ENCODE measurements around the gene FTO.

FTO gene

DNA sequence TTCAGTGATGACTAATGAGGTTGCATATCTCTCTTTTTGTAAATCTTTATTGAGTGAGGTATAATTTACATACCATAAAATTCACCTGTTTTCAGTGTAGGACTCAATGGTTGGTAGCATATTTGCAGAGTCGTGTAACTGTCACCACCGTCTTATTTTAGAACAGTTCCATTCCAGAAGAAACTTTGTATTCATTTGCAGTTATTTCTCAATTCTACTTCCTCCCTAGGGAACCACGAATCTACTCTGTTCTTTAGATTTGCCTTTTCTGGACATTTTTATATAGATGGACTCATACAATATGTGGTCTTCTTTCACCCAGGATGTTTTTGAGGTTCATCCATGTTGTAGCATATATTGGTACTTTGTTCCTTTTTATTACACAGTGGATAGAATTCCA lies 3.7 kb downstream of the FTO start:
- peaks cover 8 to 10% of the 10 kb centered on the region in 2 donors for H3K4me1 ChIP-seq (ENCODE audit: control insufficient read depth in 2 of 2, insufficient read depth in 2 of 2, low read length in 2 of 2)
- H3K27me3 ChIP-seq (ENCODE audit: control insufficient read depth in 2 of 2, insufficient read depth in 2 of 2, low read length in 2 of 2), result no peaks in the 10 kb centered on the region
- H3K9ac ChIP-seq (ENCODE audit: low read depth in 1 of 2, low read length in 2 of 2), result no peak overlapping the region
- H3K36me3 ChIP-seq (ENCODE audit: control insufficient read depth in 2 of 2, insufficient read depth in 2 of 2, low read length in 2 of 2), result no peaks in the 10 kb centered on the region
- no peaks in the 10 kb centered on the region for H3K9me3 ChIP-seq (ENCODE audit: control insufficient read depth in 2 of 2, low read length in 2 of 2)
- H3K4me3 ChIP-seq (ENCODE audit: low read length in 2 of 2), result no peak overlapping the region
- H3K27ac ChIP-seq (ENCODE audit: low read depth in 2 of 2, low read length in 2 of 2), result no peak overlapping the region

DNA sequence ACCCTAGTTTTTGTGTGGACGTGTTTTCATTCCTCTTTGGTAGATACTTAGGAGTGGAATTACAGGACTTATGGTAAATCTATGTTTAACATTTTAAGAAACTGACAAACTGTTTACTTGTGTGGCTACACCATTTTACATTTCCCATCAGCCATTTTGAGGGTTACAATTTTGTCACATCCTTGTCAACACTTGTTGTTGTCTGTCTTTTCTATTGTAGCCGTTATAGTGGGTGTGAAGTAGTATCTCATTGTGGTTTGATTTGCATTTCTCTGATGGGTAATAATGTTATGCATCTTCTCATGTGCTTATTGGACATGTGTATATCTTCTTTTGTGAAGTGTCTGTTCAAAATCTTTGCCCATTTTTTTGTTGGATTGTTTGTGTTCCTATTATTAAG lies 4.5 kb downstream of the FTO start:
- Histone ChIP-seq H3K9me3 (ENCODE audit: control insufficient read depth in 2 of 2, low read length in 2 of 2) (no peaks in the 10 kb centered on the region), H3K27me3 (ENCODE audit: control insufficient read depth in 2 of 2, insufficient read depth in 2 of 2, low read length in 2 of 2) (no peaks in the 10 kb centered on the region), H3K9ac (ENCODE audit: low read depth in 1 of 2, low read length in 2 of 2) (no peak overlapping the region), H3K4me3 (ENCODE audit: low read length in 2 of 2) (no peak overlapping the region), H3K27ac (ENCODE audit: low read depth in 2 of 2, low read length in 2 of 2) (no peak overlapping the region), H3K36me3 (ENCODE audit: control insufficient read depth in 2 of 2, insufficient read depth in 2 of 2, low read length in 2 of 2) (no peaks in the 10 kb centered on the region), H3K4me1 (ENCODE audit: control insufficient read depth in 2 of 2, insufficient read depth in 2 of 2, low read length in 2 of 2) (peaks cover 8 to 10% of the 10 kb centered on the region in 2 donors)

DNA sequence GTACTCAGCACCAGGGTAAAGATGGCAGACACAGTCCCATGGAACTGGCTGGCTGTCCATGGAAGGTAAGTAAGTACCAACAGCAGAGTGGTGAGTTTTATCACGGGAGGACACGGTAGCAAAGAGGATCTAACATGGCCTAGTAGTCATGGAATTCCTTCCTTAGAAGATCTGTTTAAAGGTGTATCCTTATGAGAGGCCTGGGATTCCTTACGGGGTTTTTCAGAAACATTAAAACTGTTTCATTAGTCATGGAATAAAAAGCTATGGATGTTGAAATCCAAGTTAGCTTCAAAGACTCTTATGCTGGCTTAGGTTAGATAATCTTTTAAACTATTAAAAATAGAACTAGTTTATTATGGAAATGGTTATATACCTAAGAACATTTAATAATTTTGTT lies 7.4 kb downstream of the FTO start:
- Histone ChIP-seq H3K9ac (ENCODE audit: low read depth in 1 of 2, low read length in 2 of 2) (no peak overlapping the region), H3K36me3 (ENCODE audit: control insufficient read depth in 2 of 2, insufficient read depth in 2 of 2, low read length in 2 of 2) (no peaks in the 10 kb centered on the region), H3K27me3 (ENCODE audit: control insufficient read depth in 2 of 2, insufficient read depth in 2 of 2, low read length in 2 of 2) (no peaks in the 10 kb centered on the region), H3K9me3 (ENCODE audit: control insufficient read depth in 2 of 2, low read length in 2 of 2) (no peaks in the 10 kb centered on the region), H3K4me1 (ENCODE audit: control insufficient read depth in 2 of 2, insufficient read depth in 2 of 2, low read length in 2 of 2) (peaks cover 0 to 6% of the 10 kb centered on the region in 2 donors), H3K4me3 (ENCODE audit: low read length in 2 of 2) (no peak overlapping the region), H3K27ac (ENCODE audit: low read depth in 2 of 2, low read length in 2 of 2) (no peak overlapping the region)

DNA sequence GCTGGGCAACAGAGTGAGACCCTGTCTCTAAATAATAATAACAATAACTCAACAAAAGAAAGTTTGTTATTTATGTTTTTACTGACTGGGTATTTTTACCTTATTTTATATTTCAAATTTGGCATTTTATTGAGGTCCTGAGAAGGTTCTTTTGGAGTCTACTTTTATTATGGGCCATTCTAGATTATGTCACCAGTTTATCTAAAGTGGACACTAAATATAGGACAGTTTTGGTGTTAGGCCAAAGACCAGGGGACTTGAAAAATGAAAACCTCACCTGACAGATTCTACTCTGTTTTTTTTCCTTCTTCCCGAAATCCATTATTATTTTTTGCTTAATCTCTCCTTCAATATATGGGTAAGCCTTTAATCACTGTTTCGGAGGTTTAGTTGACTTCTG lies 8.1 kb downstream of the FTO start:
- no peak overlapping the region for H3K27ac ChIP-seq (ENCODE audit: low read depth in 2 of 2, low read length in 2 of 2)
- no peak overlapping the region for H3K4me3 ChIP-seq (ENCODE audit: low read length in 2 of 2)
- H3K9me3 ChIP-seq (ENCODE audit: control insufficient read depth in 2 of 2, low read length in 2 of 2), result no peaks in the 10 kb centered on the region
- H3K4me1 ChIP-seq (ENCODE audit: control insufficient read depth in 2 of 2, insufficient read depth in 2 of 2, low read length in 2 of 2), result peaks cover 0 to 6% of the 10 kb centered on the region in 2 donors
- no peaks in the 10 kb centered on the region for H3K36me3 ChIP-seq (ENCODE audit: control insufficient read depth in 2 of 2, insufficient read depth in 2 of 2, low read length in 2 of 2)
- H3K9ac ChIP-seq (ENCODE audit: low read depth in 1 of 2, low read length in 2 of 2), result no peak overlapping the region
- H3K27me3 ChIP-seq (ENCODE audit: control insufficient read depth in 2 of 2, insufficient read depth in 2 of 2, low read length in 2 of 2), result no peaks in the 10 kb centered on the region

DNA sequence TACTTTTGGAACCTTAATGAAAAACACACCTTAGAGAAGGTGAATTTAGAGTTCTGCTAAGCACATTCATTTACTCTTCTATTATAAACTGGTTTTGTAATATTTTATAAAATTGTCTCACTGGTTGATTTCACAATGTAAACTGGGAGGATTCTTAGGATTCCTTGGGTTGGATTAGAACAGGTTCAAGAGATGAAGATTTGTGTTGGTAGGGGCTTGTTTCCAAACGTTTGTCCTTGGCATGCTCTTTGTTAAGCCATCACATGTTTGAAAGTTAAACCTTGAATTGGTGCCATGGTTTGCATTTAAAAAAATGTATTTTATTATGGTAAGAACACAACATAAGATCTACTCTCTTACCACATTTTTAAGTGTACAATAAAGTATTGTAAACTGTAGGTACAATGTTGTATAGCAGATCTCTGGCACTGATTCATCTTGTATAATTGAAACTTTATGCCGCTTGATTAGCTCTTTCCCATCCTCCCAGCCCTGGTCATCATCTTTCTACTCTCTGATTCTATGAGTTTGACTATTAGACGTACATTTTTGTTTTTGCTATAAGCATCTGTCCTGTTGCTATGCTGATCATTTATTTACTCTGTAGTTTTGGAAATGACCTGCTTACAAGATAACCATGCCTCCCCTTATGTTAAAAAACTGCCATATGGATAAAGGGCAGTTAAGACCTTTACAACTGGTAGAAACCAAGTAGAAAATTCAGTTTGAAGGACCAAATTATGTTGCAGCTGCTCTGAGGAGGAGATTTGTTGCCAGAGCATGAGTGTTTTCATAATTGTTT lies 9.6 kb downstream of the FTO start:
- no peak overlapping the region for H3K27ac ChIP-seq (ENCODE audit: low read depth in 2 of 2, low read length in 2 of 2)
- peaks cover 0 to 6% of the 10 kb centered on the region in 2 donors for H3K4me1 ChIP-seq (ENCODE audit: control insufficient read depth in 2 of 2, insufficient read depth in 2 of 2, low read length in 2 of 2)
- H3K9ac ChIP-seq (ENCODE audit: low read depth in 1 of 2, low read length in 2 of 2), result no peak overlapping the region
- H3K4me3 ChIP-seq (ENCODE audit: low read length in 2 of 2), result no peak overlapping the region
- H3K36me3 ChIP-seq (ENCODE audit: control insufficient read depth in 2 of 2, insufficient read depth in 2 of 2, low read length in 2 of 2), result no peaks in the 10 kb centered on the region
- no peaks in the 10 kb centered on the region for H3K27me3 ChIP-seq (ENCODE audit: control insufficient read depth in 2 of 2, insufficient read depth in 2 of 2, low read length in 2 of 2)
- H3K9me3 ChIP-seq (ENCODE audit: control insufficient read depth in 2 of 2, low read length in 2 of 2), result no peaks in the 10 kb centered on the region

DNA sequence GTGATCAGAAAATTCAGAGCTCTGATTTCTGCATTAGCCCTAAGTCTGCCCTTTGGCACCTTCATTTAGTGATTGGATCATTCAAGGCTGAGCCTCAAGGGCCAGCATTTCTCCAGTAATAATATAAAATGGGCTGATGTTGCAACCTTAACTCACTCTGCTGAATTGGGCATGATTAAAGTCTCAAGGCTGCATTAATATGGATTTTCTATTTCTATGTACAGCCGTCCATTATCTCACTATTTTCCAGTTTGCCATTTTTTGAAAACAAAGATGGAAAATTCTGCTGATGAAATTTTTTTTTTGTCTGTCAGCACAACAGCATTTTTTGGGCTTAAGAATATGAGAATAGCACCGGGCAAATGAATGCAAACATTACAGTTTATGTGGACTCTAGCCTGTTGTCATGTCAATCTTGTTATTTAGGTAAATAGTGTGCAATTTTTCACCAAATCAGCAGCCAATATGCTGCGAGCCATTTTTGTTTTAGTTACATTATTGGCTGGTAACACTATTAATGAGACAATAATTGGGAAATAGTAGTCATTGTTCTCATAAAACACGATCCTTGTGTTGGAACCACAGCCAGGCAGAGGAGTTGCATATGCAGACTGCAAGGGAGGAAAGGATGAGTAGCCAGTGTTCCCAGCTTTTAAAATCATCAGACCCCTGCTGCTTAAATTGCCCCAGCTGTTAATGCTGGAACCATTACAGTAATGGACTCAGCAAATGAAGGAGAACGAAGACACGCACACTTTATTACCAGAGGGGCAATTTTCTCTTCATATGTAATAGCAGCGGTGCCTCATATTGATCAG lies 10.5 kb downstream of the FTO start:
- H3K9ac ChIP-seq (ENCODE audit: low read depth in 1 of 2, low read length in 2 of 2), result no peak overlapping the region
- no peak overlapping the region for H3K27ac ChIP-seq (ENCODE audit: low read depth in 2 of 2, low read length in 2 of 2)
- no peak overlapping the region for H3K4me3 ChIP-seq (ENCODE audit: low read length in 2 of 2)
- H3K9me3 ChIP-seq (ENCODE audit: control insufficient read depth in 2 of 2, low read length in 2 of 2), result no peaks in the 10 kb centered on the region
- no peaks in the 10 kb centered on the region for H3K27me3 ChIP-seq (ENCODE audit: control insufficient read depth in 2 of 2, insufficient read depth in 2 of 2, low read length in 2 of 2)
- H3K4me1 ChIP-seq (ENCODE audit: control insufficient read depth in 2 of 2, insufficient read depth in 2 of 2, low read length in 2 of 2), result peaks cover 0 to 6% of the 10 kb centered on the region in 2 donors
- H3K36me3 ChIP-seq (ENCODE audit: control insufficient read depth in 2 of 2, insufficient read depth in 2 of 2, low read length in 2 of 2), result no peaks in the 10 kb centered on the region

DNA sequence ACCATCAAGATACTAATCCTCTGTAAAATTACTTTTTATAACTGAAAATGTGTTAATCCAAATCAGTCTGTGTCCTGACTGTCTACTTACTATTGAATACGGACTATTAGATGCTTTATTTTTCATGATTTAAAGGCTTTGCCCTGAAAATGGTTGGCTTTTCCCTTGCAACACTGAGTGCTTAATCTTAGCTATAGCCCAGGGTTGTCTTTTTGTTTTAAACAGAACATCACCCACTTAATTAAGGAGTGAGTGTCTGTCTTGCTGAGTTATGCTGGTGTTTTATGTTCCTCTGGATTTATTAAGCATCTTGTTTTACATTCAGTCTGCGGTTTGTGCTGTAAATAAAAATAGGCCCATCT lies 11.0 kb downstream of the FTO start:
- Histone ChIP-seq H3K36me3 (ENCODE audit: control insufficient read depth in 2 of 2, insufficient read depth in 2 of 2, low read length in 2 of 2) (no peaks in the 10 kb centered on the region), H3K27me3 (ENCODE audit: control insufficient read depth in 2 of 2, insufficient read depth in 2 of 2, low read length in 2 of 2) (no peaks in the 10 kb centered on the region), H3K4me3 (ENCODE audit: low read length in 2 of 2) (no peak overlapping the region), H3K27ac (ENCODE audit: low read depth in 2 of 2, low read length in 2 of 2) (no peak overlapping the region), H3K4me1 (ENCODE audit: control insufficient read depth in 2 of 2, insufficient read depth in 2 of 2, low read length in 2 of 2) (peaks cover 0 to 6% of the 10 kb centered on the region in 2 donors), H3K9me3 (ENCODE audit: control insufficient read depth in 2 of 2, low read length in 2 of 2) (no peaks in the 10 kb centered on the region), H3K9ac (ENCODE audit: low read depth in 1 of 2, low read length in 2 of 2) (no peak overlapping the region)

DNA sequence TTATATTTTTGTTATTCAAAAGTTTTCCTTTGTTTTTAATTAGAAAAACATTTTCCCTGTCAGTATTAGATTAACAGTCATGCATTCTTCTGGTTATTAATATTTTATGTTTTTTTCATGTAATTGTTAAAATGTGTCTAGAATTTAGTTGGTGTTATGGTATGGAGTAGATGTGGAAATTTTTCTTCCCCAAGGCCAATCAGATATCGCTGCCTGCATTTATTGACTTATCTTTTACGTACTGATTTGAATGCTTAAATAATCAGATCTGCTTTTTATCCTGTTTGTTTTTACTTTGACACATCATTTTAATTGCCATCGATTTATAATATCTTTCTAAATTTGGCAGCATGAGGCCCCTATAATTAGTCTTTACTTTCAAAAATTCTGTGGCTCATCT lies 13.6 kb downstream of the FTO start:
- H3K4me3 ChIP-seq (ENCODE audit: low read length in 2 of 2), result no peak overlapping the region
- no peak overlapping the region for H3K27ac ChIP-seq (ENCODE audit: low read depth in 2 of 2, low read length in 2 of 2)
- no peaks in the 10 kb centered on the region for H3K36me3 ChIP-seq (ENCODE audit: control insufficient read depth in 2 of 2, insufficient read depth in 2 of 2, low read length in 2 of 2)
- H3K9me3 ChIP-seq (ENCODE audit: control insufficient read depth in 2 of 2, low read length in 2 of 2), result no peaks in the 10 kb centered on the region
- no peak overlapping the region for H3K9ac ChIP-seq (ENCODE audit: low read depth in 1 of 2, low read length in 2 of 2)
- H3K4me1 ChIP-seq (ENCODE audit: control insufficient read depth in 2 of 2, insufficient read depth in 2 of 2, low read length in 2 of 2), result peaks cover 0 to 6% of the 10 kb centered on the region in 2 donors
- H3K27me3 ChIP-seq (ENCODE audit: control insufficient read depth in 2 of 2, insufficient read depth in 2 of 2, low read length in 2 of 2), result no peaks in the 10 kb centered on the region

DNA sequence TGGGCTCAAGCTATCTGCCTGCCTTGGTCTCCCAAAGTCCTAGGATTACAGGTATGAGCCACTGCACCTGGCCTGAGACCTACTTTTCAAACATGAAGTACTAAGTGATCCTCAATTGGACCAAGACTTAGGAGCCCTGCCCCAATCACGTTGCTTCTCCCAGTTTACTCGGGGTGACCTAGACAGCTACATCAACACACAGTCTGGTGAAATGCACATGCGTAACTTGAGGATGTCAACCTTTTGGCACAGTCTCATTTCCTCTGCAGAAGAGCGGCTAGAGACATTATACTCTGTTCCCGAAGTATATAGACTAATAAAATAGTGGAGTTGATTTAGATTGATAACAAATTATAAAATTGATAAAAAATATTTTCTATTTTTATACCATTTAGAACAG lies 17.1 kb downstream of the FTO start:
- Histone ChIP-seq H3K27me3 (ENCODE audit: control insufficient read depth in 2 of 2, insufficient read depth in 2 of 2, low read length in 2 of 2) (no peaks in the 10 kb centered on the region), H3K4me3 (ENCODE audit: low read length in 2 of 2) (no peak overlapping the region), H3K27ac (ENCODE audit: low read depth in 2 of 2, low read length in 2 of 2) (no peak overlapping the region), H3K36me3 (ENCODE audit: control insufficient read depth in 2 of 2, insufficient read depth in 2 of 2, low read length in 2 of 2) (no peaks in the 10 kb centered on the region), H3K9ac (ENCODE audit: low read depth in 1 of 2, low read length in 2 of 2) (no peak overlapping the region), H3K9me3 (ENCODE audit: control insufficient read depth in 2 of 2, low read length in 2 of 2) (no peaks in the 10 kb centered on the region), H3K4me1 (ENCODE audit: control insufficient read depth in 2 of 2, insufficient read depth in 2 of 2, low read length in 2 of 2) (no peaks in the 10 kb centered on the region)

DNA sequence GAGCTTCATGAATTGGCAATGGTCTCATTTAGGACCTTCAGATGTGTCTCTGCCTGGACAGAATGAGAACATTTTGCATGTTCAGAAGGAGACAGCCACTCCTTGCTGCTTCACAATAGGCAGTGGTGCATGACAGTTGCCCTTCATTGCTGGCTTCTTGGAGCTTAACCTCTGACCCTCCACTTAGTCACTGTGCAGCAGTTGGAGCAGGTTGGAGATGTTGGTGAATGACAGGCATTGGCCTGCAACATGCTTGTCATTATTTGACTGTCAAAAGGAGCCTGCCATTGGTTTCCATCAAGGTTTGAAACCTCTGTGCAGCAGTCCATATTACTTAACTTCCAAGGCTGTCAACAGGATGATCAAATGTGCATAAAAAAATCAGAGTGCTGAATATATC lies 22.7 kb downstream of the FTO start:
- Histone ChIP-seq H3K27ac (ENCODE audit: low read depth in 2 of 2, low read length in 2 of 2) (no peak overlapping the region), H3K4me1 (ENCODE audit: control insufficient read depth in 2 of 2, insufficient read depth in 2 of 2, low read length in 2 of 2) (no peaks in the 10 kb centered on the region), H3K36me3 (ENCODE audit: control insufficient read depth in 2 of 2, insufficient read depth in 2 of 2, low read length in 2 of 2) (no peaks in the 10 kb centered on the region), H3K9ac (ENCODE audit: low read depth in 1 of 2, low read length in 2 of 2) (no peak overlapping the region), H3K9me3 (ENCODE audit: control insufficient read depth in 2 of 2, low read length in 2 of 2) (no peaks in the 10 kb centered on the region), H3K27me3 (ENCODE audit: control insufficient read depth in 2 of 2, insufficient read depth in 2 of 2, low read length in 2 of 2) (no peaks in the 10 kb centered on the region), H3K4me3 (ENCODE audit: low read length in 2 of 2) (no peak overlapping the region)
